CD4-positive, alpha-beta T cell treated with Interferon alpha-2 for 1 hour (primary cell): ENCODE measurements around the gene RANBP3.
"Not testable (repeated sequence)": the region's sequence is repeated elsewhere in the genome, so short reads cannot be mapped to it uniquely, and the experiment has no call there.

Source experiments
- DNase-seq, 2 donors: peaks; one replicate each; pipeline ENCODE4 v3.0.0-alpha.2; 2020 to 2022

The RANBP3 gene, protein sequence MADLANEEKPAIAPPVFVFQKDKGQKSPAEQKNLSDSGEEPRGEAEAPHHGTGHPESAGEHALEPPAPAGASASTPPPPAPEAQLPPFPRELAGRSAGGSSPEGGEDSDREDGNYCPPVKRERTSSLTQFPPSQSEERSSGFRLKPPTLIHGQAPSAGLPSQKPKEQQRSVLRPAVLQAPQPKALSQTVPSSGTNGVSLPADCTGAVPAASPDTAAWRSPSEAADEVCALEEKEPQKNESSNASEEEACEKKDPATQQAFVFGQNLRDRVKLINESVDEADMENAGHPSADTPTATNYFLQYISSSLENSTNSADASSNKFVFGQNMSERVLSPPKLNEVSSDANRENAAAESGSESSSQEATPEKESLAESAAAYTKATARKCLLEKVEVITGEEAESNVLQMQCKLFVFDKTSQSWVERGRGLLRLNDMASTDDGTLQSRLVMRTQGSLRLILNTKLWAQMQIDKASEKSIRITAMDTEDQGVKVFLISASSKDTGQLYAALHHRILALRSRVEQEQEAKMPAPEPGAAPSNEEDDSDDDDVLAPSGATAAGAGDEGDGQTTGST

DNA sequence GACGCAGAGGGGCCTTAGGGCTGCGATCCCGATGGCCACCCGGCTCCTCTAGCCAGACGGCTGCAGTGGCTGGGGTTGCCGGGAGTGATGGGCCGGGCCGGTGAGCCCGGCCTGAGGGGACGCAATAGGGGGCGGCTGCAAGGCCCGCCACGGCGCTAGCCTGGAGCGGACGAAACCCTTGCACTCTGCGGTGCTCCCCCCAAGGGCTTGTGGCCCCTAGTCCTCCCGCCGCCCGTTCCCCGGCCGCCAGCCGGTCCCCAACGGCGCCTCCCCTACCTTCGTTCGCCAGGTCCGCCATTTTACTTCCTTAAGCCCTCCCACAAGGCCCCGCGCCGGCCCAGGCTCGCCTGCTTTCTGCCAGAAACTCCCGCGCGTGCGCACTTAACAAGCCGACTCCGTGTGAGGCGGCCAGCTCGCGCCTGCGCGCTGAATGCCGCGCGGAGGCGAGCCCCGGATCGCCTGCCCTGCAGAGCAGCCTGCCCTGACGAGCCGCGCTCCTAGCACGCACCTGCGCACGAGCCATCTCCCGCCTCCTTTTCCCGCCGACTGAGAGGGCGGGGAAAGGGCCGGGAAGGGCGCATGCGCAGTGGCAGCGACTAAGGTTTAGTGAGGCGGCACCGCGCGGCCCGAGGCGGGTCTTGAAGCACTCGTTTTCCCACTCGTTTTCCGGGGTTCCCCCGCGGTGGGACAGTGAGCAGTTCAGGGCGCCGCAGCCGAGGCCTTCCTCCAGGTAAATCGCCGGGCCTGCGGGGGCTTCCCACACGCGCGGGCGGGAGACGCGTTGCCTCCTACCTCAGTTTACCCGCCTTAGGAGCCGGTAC is at the start of gene RANBP3:
Gene RANBP3, minus strand, starts transcription at position 356 of the 821 bp plus-strand sequence. Its CDS starts 58 bp downstream, at position 298.
- peak; percentile 99 to 100 for DNase-seq

DNA sequence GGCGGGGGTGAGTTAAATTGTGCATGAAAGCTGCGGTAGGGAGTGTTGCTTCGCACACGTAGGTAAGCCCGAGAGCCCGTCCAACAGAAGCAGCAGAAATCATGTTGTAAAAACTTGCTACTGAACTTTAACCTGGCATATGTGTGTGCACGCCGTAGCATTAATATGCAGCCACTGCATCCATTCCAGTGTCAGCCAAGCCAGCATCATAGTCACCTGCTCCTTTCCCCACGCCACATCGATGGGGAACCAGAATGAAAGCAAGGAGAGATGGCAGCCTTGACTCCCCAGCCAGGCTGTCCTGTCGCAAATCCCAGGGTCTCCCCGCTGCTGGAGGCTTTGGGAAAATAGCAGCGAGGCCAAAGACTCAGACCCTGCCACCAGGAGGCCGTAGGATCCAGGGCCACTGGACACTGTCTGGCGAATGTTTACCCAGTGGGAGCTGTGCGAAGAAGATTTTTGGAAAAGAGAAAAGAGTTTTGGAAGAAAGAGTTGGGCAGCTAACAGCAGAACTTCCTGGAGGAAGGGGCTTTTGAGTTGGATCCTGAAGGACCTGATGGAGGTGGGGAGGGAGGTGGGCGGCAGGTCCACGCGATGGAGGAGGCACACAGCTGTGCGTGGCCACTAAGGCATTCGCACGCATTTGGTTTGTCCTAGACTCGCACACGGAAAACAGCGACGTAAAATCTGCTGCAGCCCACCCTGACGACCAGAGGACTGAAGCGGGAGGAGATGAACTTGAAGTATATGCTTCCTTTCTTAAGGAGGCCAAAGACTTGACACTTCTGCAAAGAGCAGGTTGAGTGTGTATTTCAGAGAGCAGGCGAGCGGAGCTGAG is 48.7 kb upstream of the RANBP3 start:
- no peak for DNase-seq

DNA sequence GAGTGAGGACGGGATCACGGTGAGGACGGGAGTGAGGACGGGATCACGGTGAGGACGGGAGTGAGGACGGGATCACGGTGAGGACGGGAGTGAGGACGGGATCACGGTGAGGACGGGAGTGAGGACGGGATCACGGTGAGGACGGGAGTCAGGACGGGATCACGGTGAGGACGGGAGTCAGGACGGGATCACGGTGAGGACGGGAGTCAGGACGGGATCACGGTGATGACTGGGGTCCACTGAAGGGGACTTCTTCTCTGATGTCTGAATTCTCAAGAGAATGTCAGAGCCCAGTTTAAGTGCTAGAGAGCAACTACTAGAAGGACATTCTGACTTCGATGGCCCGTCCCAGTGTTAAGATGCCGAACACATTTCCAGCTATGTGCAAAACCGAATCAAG is 46.8 kb upstream of the RANBP3 start:
- not testable (repeated sequence) for DNase-seq

DNA sequence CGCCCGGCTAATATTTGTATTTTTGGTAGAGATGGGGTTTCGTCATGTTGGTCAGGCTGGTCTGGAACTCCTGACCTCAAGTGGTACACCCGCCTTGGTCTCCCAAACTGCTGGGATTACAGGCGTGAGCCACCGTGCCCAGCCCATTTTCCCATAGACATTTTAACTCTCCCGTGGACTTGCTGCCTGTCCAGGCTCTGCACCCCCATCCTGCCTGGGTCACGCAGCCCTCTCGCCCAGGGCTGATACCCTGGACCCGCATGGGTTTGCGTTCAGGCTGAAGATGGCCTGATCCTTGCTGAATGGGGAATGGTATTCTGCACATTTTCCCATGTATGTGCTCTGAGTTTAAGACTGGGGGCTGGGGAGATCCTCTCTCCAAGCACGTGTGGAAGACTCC is 46.0 kb upstream of the RANBP3 start:
- no peak for DNase-seq

DNA sequence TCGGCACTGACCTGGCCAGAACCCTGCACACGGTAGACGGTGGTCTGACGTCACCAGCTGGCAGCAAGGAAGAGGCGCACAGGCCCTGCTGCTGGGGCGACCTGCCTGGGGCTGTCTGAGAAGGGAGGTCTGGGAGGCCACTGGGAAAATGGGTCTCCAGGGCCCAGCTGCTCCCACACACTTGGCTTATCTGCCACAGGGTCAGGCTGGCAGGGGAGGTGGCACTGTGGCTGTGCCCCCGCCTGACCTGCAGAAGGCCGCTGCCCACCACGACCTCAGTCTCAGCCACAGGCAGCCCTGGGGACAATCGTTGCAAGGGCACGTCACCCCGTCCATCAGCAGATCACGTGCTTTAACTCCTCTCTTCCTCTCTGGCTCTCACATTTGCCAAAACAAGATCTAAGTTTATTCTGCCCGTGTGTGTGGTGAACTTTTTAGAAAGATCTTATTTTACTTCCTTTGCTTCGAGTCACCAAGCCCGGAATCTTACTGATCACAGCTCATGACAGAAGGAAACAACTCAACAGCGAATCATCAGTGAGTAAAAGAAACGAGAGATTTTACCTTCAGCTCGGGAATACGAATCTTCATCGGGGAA is 45.2 kb upstream of the RANBP3 start:
- no peak for DNase-seq

DNA sequence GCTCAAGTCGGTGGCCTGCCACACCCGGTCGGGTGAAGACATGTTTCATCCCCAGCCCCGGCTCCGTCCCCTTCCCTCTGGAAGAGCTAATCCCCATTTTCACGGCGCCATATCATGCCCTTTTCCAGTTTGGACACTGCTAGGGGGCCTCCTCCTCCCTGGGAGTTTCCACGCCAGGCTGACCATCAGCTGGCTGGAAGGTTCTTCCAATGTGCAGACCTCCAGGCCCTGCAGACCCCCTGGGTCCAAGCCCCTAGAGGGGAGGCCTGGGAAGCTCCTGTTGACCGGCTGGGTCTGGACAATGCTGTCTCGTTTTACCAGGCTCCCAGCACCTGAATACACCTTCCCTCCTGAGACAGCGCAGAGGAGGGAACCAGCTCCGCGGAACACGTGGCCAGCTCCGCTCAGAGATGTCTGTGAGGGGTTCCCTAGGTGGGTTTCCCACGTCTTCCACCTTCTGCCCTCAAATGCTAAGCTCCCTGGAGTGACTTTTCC is 44.7 kb upstream of the RANBP3 start:
- DNase-seq, result no peak

DNA sequence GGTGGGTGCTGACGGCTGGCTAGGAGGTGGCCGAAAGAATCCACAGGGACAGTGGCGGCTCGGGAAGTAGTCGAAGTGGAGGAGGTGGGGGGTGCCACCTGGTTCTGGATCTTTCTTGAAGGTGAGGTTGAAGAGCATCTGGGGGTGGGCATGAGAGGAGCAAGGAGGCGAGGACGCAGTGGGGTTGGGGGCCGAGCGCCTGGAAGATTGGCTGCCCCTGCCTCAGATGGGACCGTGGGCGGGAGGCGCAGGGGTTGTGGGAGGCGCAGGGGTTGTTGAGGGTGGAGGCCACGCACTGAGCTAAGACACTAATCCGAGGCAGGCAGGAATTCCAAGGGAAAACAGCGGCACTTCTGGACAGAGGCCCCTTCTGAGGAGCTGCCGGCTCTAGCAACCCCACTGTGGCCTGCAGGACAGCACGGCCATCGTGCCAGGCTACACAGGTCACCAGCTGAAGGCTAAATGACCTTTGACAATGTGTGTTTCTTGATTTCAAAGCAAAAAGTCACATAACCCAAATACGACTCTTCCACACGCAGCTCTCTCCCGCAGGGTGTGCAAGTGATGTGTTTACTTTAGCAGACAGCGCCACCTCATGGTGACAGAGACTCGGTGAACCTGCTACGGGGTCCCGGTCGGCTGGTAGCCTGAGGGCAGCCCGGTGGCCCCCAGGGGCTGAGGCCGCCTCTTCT is 44.1 kb upstream of the RANBP3 start:
- DNase-seq, result peak; percentile 71 to 82

DNA sequence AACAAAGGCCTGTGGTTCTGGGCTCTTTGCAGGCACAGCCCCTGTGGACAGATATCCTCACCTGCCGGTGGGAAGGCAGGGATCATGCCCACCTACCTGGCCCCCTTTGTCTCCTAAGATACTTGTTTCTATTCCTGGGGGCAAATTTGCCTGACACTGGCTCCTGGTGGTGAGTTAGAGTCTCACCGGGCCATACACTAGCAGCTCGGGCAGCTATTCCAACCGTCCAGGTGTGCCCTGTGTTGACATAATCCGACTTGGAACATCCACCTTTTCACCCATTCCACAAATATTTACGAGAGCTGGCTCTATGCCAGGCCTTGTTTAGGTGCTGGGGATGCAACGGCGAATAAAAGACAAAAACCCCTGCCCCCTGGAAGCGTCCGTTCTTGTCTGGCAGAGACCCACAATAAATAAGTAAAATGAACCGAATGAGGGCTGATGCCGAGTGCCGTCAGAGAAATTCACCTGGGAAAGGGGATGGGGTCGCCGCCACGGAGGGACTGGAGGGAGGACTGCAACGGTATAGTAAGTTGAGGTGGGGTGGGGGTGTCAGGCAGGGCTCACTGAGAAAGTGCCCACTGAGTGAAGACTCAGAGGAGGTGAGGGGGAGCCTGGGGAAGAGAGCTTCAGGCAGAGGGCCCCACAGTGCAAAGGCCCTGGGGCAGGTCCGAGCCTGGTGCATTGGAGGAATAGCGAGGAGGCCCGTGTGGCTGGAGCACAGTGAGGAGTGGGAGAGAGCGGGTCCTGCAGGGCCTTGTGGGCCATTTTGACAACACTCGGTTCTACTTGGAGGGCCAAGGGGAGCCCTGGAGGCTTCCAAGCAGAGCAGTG is 43.2 kb upstream of the RANBP3 start:
- DNase-seq, result no peak

DNA sequence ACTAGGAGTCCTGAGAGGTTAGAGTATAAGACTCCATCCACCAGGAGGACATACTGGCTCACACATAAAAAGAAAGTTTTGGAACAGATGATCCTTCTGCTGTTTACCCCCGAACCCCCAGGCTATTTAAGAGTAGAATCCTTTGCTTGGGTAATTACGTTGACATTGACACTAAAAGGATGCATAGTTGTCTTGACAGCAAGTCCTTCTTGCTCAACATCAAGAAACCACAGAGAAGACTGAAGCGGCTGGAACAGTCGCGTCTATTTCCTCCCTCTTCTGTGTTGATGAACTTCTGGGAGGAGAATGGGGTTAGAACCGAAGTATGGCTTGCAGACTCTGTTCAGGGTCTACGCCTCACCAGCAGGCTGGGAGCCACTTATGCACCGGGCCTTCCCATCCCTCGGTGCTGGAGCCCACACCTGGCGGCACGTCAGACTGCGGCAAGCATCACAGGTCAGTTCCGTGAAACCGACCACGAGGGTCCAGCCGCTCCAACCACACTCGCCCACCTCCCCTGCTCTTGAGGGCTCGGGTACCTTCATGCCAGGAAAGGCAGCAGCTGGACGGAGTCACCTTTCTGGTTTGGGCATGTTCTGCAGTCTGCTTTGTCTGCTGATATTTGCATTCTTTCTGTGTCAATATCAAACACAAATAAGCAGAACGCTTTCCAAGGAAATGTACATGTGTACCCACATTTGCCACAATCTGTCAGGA is 42.4 kb upstream of the RANBP3 start:
- DNase-seq, result no peak

DNA sequence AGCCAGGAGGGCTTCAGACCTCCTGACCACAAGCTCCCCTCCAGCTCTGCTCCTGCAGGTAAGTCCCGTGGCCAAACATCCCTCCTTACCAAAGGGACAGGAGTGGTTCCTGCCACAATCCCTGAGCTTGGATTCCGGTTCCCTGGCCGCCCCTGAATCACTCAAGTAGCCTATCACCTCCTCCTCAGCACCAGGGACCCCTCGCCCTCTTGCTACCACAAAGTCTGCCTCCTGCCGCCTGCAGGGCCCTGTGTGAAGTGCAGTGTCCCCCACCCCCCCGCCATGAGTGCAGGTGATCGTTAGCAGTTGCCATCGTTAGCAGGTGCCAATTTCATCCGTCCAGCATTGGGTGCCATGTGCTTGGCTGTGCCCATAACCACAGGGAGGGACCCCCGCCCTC is 40.8 kb upstream of the RANBP3 start:
- DNase-seq, result no peak

DNA sequence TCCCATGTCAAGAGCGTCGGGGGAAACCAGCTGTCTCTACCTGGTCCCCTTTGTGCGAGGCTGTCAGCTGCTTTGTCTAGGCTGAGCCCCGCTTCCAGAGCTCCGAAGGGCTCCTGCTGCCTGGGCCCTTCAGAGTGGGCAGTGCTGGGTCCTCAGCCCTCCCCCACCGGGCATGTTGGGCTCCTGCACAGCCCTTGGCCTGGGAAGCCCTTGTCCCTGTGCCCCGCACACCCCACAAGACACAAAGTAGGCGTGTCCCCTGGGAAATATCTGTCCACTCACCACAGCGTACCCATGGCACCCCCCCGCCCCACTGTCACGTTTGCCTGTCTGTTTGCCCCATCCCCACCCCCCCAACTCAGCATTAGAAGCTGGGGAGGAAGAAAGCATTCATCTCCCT is 39.6 kb upstream of the RANBP3 start:
- DNase-seq, result no peak

DNA sequence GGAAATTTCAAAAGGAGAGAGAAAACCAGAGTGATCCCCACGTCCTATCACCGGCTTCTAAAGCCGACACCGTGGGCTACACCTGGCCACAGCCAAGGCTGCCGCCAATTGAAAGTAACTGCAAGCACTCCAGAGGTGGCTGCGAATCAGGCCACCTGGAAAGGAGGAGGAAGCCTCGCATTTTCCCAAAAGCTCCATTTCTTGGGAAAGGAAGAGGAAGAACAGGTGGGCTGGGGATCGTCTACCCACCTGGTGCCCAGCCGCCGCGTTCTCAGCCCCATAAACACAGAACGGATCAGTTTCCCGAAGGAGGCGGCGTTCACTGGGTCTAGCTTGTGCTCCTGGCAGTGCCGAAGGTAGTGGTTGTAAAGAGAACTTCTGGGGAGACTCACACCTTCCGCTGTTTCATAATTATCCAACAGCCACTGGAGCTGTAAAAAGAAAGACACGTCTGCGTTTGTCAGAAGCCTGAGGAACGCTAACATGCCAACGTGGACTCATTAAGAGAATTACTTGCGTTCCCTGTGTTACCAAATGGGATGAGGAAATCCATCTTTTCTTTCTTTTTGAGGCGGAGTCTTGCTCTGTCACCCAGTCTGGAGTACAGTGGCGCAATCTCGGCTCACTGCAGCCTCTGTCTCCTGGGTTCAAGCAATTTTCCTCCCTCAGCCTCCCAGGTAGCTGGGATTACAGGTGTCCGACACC is 38.1 kb upstream of the RANBP3 start:
- DNase-seq, result no peak

DNA sequence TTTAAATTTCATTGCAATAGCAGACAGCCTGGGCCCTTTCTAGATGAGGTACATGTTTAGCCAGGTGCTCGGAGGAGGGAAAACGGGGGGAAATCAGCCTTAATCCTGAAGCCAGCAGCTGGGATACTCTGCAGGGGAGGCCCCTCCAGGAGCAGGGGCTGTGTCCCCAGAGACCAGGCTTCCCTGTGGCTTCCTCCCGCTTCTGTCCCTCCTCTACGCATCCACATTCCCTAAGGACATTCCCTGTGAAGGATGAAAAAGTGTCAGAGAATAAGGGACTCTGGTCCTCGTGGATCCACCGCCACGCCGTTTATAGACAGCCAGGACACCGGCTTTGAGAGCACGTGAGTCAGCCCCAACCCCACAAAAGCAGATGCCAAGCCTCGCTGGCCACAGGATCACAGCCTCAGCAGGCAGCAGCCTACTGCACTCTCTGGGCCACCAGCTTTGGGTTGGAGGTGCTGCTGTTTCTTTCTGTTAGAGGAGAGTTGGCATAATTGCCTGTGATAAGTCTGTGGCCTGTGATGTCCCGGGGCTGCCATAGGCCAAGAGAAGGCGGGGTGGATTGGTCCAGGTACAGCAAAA is 36.7 kb upstream of the RANBP3 start:
- no peak for DNase-seq

DNA sequence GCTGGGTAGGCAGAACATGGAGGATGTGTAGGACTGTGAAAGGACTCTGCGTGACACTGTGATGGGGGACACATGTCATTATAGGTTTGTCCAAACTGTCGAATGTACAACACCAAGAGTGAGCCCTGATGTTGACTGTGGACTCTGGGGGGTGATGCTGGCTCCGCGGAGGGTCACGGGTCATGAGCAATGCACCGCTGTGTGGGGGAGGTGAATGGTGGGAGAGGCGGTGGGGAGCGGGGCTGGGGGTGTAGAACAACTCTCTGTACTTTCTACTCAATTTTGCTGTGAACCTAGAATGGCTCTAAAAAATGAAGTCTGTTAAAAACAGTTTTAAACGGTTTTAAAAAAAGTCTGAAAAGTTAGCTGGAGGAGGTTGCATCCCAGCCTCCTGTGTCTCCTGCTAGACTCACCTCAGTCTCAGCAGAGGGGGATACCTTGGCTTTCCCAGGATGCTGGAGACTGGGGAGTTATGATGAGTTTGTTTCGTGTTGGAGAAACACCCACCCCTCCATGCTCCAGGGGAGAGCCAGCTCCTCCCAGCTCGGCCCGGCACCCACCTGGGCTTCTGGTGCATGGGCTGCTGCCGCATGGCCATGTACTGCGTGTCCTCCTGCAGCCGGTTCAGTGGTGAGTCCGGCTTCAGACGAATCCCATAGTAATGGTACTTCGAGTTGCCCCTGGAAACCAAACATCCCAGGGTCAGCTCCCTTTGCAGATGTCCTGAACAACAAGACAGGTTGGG is 34.7 kb upstream of the RANBP3 start:
- no peak for DNase-seq

DNA sequence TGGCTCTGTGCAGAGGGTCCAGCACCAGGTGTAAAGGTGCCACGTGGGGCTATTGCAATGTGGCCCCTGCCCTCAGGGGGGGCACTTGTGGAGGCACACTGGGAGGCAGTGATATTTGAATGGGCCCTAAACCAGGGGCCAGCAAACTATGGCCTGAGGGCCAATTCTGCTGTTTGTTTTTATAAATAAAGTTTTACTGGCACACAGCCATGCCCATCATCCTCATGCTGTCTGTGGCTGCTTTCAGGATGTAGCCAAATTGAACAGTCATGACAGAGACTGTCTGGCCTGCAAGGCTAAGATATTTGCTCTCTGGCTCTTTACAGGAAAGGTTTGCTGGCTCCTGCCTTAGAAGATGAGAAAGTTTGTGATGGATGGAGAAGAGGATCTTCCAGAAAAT is 33.9 kb upstream of the RANBP3 start:
- no peak for DNase-seq

DNA sequence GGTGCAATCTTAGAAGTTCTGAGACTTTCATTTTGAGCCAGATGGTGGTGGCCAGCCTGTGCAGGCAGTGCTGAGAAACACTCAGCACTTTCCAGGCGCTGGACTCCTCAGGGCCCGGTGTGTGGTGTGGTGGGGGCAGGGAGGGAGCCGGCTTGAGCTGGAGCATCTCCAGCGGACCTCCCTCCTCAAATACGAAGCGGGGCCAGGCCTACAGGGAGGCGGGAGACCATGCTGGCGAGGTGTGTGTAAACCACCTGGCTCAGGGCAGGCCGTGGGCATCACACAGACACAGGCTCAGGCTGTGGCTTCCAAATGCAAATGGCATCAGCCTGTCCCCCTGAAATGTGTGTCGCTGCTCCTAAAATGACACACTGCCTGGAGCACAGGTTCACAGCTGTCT is 33.3 kb upstream of the RANBP3 start:
- no peak for DNase-seq

DNA sequence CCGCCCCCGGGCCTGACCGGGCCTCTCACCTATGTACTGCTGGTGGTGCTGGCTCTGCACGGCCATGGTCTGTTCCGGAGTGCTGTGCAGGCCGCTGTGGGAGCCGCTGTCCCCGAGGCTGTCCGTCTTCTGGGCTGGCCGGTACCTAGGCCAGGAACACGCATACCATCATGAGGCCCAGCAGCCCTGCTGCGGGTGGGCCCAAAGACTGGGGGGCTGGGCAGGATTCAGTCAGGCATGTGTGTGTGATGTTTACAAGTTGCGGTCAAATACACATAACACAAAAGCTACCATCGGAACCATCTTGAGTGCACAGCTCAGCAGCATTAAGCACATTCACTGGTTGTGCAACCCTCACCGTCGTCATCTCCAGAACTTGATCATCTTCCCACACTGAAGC is 32.2 kb upstream of the RANBP3 start:
- no peak for DNase-seq

DNA sequence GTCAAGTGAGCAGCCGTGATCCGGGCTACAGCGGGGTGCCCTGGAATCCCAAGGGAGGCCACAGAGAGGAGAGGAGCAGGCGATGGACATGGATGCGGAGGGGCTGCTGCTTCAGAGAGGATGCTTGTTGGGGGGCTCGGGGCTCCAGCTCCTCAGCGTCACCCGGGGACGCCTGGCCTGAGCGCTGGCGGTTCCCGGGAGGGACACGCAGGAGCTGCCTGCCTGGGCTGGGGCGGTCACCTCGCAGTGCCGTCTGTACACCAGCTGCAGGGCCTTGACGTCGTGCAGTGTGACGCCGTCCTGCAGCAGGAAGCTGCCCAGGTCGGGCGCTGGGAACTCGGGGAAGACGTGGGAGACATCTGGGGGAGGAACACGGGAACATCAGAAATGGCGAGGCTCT is 29.9 kb upstream of the RANBP3 start:
- no peak for DNase-seq
